ENCODE data around the gene WIPF1.

Gene WIPF1

DNA sequence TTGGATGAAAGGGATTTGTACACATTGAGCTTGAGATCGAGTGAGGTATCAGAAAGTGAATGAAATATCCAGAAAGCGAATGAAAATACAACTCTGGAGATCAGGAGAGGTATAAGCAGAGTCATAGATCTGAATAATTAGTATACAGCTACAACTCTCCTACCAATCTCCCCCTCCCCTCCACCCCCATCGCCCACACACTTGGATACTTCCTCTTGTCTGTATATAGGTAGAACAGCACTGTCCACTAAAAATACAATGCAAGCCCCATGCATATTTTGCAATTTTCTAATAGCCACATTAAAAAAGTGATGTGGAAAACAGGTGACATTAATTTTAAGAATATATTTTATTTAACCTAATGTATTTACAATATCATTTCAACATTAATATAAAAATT lies 23.7 kb upstream of the WIPF1 start:
- no peak for DNase-seq

DNA sequence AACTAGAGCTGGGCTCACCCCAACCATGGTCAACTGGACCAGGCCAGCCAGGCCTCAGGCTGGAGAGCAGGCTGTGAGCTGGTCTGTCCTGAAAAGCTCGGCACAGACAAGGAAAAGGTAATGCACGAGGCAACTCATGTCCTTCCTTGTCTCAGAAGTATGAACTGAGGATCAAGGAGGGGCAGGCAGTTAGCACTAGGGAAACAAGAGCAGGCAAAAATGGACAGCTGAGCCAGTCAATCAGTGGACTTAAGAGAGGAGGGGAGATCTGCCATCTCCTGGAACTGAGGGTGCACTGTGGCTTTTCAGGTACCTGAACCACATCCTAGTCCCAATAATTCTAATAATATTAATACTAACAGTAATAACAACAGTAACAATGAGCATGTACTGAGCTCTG lies 20.6 kb upstream of the WIPF1 start:
- DNase-seq: no peak

DNA sequence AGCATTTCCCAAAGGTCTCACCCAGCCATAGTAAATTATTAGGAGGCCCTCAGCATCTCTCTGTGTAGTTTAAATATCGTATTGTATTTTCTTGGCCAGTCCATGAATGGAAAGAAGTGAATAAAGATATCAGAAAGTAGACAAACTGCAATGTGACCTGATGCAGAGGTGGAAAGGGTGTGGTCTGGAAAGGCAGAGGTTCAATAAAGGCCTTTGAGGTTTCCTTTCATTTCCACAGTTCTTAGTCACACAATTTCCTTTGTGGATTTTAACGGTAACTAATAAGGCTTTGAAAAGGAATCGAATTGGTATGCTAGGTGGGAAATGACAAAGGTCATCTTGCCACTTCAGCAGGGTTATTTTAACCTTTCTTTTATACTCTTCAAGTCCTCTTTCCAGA lies 20.1 kb upstream of the WIPF1 start:
- no peak for DNase-seq

DNA sequence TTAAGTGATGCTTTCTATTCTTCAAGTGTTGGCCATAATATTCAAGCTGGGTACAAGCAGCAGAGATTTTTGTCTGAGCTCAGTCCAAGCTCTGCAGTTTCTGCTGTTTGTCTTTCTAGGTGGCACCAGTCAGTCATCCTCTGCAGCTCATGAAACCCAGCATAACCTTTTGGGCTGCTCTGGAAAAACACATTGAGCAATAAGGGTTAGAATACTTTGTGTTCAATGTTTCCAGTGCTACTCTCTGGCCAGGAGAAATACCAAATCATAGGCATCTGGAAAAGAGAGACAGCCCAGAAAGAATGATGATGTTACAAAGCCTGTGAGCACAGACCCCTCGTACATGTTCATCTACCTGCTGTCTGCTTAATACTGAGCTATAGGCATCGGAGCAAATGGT lies 19.5 kb upstream of the WIPF1 start:
- no peak for DNase-seq

DNA sequence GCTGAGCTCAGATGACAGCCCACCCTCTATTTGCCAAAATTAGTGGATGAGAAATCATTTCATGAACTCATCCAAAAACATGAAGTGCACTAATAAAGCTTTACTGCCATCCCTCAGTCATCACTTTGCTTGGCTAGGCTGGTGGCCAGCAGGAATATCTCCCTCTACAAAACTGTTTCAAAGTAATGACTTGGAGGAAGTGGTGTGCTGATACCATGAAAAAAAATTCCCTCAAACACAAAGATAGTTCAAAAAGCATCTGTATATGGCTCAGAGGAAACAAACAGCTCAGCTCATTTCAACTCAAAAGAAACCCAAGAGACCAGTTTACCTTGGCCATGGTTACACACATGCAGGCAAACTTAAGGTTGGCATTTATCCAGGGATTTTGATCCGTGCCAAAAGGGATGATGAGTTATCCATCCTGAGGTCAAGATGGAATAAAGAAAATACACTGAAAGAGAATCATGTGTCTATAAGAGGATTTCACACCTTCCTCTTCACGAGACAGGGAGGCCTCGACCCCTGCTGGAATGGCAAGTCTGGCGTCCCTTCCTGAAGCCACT lies 18.4 kb upstream of the WIPF1 start:
- peak; percentile 81 for DNase-seq

DNA sequence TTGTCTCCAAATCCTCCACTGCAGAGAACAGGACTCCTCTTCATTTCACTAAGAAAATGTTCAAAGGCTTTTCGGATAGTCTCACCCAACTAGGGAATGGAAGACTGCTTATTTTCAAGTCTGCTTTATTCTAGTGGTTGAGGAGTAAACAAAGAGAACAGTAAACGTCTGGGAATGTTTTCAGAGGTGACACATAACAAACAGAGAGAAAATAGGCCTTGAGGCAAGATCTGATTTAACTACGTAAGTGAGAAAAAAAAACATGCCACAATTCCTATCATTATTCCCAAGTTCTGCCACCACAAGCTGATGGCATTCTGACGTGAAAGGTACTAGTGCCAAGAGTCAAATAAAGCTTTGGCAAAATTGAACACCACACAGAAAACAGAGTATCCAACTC lies 16.7 kb upstream of the WIPF1 start:
- DNase-seq: no peak

DNA sequence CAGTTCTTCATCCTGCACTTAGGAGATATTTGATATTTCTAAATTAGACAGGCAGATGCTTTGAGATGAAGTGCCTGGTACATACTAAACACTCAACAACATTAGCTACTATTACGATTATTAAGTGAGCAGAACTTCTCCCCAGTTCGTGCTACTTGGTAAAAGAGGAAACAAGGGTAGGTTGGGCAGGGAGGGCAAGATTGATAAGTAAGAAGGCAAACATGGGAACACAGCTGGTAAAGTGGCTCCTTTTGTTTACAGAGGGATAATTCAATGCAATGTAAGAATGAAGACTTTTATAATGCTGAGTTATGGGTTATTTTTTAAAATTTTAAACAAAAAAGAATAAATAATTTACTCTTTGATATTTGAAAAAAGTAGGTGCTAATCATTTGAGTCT lies 15.9 kb upstream of the WIPF1 start:
- DNase-seq: no peak

DNA sequence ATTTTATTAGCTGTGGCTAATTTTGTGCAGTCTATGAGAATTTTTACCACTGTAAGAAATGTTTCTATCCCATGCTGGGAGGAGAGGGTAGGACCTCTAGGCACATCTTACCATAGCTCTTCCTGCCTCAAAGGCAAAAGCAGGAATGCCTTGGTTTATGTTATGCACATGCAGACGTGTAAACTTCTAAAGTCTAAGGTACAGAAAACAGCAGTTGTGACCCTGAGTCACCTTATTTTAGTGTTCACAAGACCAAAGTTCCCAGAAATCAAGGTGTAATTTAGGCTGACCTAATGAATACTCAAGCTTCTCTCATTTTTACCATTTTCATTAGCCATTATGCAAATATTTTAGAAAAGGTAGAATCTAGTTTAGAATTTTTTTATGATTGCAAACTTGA lies 15.4 kb upstream of the WIPF1 start:
- no peak for DNase-seq

DNA sequence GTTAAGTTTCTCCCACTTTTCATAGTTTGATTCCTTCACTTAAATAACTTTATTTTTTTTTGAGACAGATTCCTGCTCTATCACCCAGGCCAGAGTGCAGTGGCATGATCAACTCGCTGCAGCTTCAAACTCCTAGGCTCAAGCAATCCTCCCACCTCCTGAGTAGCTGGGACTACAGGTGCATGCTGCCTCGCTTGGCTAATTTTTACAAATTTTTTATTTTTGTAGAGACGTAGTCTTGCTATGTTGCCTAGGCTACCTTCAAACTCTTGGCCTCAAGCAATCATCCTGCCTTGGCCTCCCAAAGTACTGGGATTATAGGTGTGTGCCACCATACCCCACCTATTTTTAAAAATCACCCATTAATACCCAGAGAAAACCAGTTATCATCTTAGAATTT lies 14.2 kb upstream of the WIPF1 start:
- no peak for DNase-seq

DNA sequence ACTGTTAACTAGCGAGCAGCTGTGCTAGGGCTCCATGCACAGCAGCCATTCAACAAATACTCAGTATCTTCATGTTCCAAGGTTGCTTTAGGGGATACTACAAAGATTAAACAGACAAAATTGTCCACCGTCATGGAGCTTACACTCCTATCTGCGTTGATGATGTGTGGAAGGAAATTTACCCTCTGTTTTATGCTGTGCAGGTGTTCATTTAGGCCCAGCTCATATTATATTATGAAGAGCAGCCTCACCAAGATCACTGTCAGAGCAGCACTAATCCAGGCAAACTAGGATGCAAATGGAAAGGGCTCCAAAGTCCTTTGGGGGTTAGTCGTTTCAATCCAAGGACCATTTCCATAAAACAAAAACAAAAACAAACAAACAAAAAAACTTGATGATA lies 13.4 kb upstream of the WIPF1 start:
- no peak for DNase-seq

DNA sequence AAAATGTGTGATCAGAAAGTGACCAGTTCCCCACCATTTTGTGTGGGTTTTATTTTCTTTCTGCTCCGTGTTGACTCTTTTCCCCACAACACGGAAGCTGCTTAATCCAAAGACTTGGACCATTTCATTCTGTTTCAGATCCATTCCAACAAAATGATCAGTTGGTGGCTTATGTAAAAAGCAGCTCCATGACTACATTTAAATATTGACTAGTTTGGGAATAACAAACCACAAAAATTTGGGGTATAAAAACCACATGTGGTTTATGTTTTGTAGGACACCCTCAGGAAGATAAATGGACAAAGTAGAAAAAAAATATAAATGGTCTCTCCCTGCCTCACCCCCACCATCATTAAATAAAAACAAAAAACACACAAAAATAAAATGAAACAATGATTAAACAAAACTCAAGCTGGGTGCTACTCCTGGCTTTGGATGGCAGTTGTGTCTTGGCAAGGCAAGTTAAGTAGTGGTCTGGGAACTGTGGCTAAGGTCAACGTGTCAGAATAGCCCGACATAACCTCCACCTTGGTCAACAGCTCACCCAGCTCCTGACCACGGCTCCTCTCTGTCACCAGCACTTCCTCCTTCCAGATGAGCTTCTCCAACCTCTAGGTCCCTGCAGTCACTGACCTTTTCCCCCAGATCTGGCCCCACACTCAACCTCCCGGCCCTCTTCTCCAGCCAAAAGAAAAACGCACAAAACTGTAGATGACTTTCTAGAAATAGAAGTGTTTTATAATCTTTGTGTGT lies 12.8 kb upstream of the WIPF1 start:
- peak; percentile 67 for DNase-seq

DNA sequence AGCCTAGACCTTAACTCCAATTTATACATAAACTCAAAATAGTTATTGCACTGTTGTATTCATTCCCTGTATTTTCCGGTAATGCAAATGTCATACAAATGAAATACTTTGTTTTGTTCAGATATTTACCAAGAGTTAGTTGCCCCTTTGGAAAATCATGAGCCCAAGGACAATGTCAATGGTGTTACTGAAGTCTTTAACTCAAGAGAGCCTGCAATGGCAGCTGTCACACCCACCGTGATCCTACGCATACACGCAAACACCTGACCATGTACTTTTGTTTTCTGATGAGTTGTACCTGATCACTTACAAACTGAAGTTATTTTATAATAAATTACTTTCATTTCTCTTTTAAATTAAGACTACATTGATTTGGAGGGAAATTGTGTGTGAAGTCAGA lies 11.7 kb upstream of the WIPF1 start:
- DNase-seq: no peak

DNA sequence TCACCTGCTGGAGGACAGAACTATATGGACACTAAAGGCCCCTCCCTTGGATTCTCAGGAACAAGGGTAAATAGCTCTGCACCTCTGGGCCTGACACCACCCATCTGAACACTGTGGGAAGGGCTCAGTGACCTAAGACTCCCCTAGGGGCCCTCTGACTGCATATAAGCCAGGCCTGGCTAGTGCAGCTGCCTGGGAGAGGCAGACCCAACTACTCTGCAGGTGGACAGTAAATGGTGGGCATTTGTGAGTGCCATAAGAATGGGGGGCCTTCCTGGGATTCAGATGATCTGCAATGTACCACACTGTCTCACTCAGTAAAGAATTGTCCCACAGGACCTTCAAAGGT lies 11.2 kb upstream of the WIPF1 start:
- no peak for DNase-seq

DNA sequence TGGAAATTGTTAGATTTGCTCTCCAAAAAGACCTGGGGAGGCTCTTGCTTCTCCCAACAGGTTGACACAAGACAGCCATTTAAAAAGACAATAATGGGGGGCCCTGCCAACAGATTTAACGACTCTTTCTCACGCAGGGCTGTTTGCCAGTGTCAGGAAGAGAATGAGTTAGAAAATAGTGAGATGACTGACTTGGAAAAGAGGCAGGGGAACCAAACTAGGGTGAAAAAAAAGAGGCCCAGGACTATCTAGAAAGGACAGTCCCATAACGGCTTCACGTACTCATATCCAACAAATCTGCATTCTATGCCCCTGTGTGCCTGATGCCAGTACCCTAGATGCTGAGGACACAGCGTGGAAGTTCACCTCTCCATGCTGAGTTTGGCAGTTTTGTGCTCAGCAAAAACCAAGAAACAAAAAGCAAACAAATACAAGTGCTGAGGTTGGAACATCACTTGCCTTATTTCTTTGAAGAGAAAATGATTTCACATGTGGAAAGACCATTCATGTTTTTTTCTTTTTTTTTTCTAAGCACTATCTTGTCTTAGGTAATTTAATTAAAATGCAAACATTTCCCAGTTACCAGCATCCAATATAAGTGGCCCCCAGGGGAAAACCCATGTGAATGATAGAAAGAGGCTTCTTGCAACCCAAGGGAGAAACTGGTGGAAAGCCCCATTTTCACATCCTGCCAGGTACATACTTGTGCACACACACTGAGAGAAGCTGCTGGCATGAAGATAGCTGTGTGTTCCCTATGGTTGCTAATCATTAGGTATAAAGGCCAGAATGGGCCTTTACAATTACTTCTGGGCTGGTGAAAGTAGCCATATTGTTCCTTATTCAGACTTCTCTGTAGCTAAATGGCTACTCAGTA lies 10.6 kb upstream of the WIPF1 start:
- DNase-seq: no peak

DNA sequence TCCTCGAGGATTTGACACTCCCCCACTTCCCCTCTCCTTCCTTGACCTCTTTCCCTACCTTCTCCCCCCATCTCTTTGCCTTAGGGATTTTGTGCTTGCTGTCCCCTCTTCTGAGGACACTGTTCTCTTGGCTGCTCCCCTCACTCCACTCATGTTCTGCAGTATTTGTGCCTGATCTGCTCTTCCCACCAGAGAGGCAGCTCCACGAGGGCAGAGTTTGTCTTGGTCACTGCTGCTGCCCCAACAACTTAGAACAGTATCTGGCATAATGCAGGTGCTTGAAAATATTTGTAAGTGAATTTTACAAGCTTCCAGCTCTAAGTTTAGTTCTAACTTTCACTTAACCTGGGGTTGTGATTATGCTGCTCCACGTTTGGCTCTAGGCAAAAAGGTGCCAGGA lies 10.0 kb upstream of the WIPF1 start:
- no peak for DNase-seq

DNA sequence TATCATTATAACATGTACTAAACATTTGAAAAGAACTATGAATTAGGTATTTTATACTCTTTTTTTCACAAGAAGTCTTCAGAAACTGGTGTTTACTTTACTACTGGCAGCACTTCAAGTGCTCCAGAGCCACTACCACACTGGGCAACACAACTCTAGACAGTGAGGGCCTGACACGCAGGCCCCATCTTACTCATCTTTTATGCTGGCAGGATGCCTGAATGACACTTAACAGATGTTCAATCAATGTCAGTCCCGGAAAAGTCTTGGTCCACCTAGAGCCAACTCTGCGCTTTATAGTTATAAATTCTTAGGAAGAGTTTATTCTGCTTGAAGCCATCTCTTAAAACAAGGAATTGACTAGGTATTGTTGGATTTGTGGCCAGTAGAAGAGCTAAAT lies 8.7 kb upstream of the WIPF1 start:
- peak; percentile 95 for DNase-seq

DNA sequence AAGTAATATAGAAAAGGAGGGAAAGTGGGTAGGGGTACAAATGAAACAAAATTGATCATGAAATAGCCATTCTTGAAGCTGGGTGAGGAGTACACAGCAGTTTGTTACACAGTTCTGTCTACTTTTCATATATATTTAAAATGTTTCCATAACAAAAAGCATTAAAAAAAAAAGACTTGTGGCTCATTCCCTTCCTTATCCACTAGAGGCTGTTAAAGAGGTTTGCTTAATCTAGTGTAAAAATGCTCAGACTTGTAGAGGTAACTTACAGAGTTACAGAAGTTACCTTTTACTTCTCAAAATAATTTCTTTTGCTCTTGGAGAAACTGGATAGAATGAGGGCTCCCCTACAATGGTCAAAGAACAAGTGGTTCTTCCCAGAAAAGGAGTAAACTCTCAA lies 8.1 kb upstream of the WIPF1 start:
- DNase-seq: no peak

DNA sequence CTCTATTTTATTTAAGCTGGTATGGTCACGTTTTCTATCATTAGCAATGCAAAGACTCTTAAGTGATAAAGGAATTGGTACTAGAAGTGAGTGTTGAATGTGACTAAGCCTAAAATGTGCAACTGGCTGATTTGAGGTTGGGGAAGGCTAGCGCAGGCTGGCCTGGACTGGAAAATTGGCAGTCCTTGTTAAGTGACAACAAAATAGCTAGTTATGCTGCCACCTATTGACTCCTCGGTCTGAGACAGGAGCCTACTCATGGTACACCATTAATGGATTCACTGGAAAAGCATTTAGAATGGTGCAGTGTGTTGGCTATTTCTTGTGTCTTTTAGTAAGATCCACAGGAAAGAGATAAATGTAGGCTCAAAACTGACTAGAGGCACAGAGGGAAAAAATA lies 5.7 kb upstream of the WIPF1 start:
- DNase-seq: peak; percentile 68

DNA sequence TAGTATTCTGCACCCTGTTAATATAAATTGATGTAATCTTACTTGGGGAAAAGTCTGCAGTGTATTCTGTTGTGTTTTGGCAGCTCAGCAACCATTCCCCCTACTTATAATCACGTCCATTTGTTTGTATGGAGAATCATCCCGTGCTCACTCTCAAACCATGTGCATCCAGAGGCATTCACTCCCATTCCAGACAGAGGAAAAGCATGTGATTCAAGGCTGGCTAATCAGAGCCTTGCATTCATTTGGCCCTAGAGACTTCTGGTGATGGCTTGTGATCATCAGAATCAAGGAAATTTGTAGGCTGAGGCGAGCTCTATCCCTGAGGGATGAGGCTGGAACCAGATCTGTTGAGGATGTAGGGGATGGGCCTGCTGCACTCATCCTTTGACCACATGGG lies 5.1 kb upstream of the WIPF1 start:
- DNase-seq: no peak

DNA sequence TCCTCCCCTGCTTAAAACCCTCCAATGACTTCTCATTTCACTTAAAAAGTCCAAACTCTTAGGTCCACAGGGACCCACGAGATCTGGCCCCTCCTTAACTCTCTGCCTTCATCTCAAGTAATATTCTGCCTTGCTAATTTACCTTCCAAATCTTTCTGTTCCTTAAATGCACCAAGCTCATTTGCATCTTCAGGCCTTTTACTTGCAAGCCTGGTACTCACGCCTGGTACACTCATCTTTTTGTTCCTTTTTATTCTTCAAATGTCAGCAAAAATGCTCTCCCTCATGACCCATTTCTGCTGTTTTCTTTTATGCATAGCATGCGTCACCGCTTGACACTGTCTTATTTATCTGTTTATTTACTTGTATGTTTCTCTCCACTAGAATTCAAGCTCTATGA lies 2.7 kb upstream of the WIPF1 start:
- no peak for DNase-seq

DNA sequence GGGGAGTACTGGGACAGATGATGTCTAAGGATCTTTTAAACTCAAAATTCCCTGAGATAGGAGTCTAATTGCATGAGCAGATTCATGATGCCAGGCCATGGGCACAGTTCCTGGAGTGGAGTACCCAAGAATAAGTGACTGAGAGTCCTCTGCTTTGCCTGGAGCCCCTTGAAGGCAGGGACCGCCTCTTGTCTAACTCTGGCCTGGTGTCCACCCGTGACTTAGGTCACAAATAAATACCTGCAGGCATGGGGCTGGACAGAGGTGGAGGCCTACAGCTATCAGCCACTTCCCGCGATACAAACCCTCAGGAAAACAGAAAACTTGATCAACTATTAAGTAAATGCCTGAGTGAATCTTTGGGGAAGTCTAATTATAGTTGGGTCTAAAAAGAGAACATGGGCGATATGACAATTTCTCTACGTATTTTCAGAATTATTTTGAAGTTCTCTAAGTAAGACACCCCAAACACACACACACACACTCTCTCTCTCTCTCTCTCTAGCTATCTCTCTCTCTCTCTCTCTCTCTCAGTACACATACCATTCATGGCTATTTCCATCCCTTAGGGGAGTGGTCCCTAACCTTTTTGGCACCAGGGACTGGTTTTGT lies 1.8 kb upstream of the WIPF1 start:
- no peak for DNase-seq

DNA sequence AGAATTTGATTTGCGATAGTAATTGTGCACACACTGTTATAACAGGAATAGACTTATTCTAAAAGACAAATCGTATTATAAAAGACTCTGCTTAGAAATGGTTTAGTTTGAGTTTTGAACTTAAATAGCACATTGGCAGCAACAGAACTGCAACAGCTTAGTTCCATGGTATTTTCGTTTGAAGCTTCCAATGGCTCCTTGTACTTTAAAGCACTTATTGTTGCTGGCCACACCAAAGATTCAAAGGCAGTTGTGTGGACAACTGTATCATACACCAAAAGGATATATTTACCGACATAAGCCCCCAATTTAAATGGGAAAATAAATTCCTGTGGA lies 627 bp downstream of the WIPF1 start:
- no peak for DNase-seq

DNA sequence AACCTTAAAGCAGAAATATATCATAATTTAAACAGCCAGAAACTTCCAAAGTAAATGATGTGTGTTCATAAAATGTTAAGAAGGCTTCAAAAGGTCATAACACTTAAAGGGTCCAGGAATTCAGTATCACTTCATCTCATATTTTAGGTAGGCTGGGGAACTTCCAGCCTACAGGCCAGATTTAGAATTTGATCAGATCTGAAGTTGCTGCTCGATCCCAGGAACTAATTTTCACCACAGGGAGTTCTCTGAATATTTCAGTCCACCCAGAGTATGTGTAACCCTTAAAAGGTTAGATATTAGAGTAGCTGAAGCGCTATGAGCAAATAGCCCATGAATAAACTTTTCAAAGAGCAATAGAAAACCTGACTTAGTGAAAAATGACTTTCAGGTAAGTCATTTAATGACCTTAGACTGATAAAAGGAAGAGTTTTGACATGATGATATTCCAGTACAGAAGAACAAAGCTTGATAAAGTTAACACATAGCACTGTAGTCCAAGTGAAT lies 1.7 kb downstream of the WIPF1 start:
- DNase-seq: peak; percentile 56

Measured in fibroblast of upper back skin (primary cell).